AG04449 (cell line): ENCODE results near the gene MOB3A.

Source experiments
- CTCF ChIA-PET: fragments of 350-600 bp; formaldehyde crosslinking; extraction: SDS; loops from one replicate; lab custom pipeline; 2021; ENCODE audit warnings: antibody characterized with exemption; lab: Yijun Ruan, JAX
- POLR2A ChIA-PET: fragments of 400-600, 350-600 bp; formaldehyde crosslinking; extraction: SDS; loops from one replicate; lab custom pipeline; 2020; ENCODE audit warnings: antibody characterized with exemption, inconsistent platforms; lab: Yijun Ruan, JAX
- DNase-seq: peaks from one replicate; pipeline ENCODE4 v3.0.0-alpha.2; 2010; ENCODE audit warnings: low read depth, low spot score
- H3K4me3 ChIP-seq: 2 replicates; pipeline ENCODE4 v1.5.1; 2011; ENCODE audit warnings: low read depth, mild to moderate bottlenecking, control low read depth, low read length
- TF ChIP-seq, protein P1 (sequence below): IDR thresholded peaks from one replicate; pipeline ENCODE4 v1.5.1; 2011; ENCODE audit warnings: mild to moderate bottlenecking, moderate library complexity, low read length, control low read depth, inconsistent platforms; ENCODE audit not compliant: insufficient read depth; ENCODE audit errors: missing control alignments

The MOB3A gene

DNA sequence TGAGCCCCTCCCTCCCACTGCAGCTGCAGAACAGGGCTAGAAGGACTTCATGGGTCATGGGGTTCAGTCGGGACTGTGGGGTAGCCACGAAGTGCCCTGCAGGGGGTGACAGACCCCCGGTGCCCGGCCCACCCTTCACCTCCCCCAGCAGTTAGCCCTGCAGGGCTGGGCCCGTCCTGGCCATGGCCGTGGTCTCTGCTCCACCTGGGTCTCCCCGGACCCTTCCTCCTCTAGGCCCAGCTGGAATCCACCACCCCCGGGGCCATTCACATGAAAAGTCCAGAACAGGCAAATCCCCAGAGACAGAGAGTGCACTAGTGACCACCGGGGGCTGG lies 62.3 kb downstream of the MOB3A start:
- CTCF ChIA-PET = interaction anchor here (1.0 to 3.3 kb wide), 4 partner anchors 14 to 104 kb away, joined by 3 to 22 read pairs (median 3); partner anchors contain the start of gene MKNK2
- TF ChIP-seq, protein P1, sequence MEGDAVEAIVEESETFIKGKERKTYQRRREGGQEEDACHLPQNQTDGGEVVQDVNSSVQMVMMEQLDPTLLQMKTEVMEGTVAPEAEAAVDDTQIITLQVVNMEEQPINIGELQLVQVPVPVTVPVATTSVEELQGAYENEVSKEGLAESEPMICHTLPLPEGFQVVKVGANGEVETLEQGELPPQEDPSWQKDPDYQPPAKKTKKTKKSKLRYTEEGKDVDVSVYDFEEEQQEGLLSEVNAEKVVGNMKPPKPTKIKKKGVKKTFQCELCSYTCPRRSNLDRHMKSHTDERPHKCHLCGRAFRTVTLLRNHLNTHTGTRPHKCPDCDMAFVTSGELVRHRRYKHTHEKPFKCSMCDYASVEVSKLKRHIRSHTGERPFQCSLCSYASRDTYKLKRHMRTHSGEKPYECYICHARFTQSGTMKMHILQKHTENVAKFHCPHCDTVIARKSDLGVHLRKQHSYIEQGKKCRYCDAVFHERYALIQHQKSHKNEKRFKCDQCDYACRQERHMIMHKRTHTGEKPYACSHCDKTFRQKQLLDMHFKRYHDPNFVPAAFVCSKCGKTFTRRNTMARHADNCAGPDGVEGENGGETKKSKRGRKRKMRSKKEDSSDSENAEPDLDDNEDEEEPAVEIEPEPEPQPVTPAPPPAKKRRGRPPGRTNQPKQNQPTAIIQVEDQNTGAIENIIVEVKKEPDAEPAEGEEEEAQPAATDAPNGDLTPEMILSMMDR = no peak
- POLR2A ChIA-PET = interaction anchor here (1.2 kb wide), 1 partner anchor 22 kb away, joined by 3 read pairs; no protein-coding TSS in a partner anchor
- H3K4me3 ChIP-seq = no peak overlapping the region
- no peak for DNase-seq

DNA sequence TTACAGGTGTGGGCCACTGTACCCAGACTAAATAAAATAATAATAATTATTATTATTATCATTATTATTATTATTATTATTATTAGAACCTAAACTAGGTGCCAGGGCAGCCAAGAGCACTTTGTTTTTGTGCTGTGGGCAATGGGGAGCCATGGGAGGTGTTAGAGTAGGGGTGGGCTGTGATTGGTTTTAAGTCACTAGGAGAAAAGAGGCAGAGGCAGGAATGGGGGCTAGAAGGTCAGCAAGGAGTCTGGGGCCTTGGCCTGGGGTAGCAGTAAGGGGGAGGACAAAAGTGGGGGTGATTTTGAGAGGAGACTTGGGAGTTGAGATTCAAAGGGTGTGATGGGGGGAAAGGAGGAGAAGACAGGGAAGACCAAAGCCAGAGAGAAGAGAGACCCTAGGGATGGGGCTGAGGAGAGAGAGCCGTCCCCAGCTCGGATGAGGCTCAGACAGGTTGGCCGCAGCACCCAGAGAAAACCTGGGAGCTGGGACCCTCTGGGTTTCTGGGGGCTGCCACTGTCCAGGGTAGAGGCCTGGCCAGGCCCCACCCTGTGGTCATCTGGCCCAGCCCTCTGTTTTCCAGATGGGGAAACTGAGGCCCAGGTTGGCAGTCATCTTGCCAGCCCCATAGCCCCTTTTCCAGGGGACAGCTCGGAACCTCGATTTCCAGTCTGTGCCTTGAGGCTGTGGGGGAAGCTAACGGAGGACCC lies 62.9 kb downstream of the MOB3A start:
- POLR2A ChIA-PET = interaction anchor here (1.2 to 1.5 kb wide), 2 partner anchors 10 to 19 kb away, joined by 3 to 11 read pairs; partner anchors contain the start of gene MKNK2
- H3K4me3 ChIP-seq = no peak overlapping the region

DNA sequence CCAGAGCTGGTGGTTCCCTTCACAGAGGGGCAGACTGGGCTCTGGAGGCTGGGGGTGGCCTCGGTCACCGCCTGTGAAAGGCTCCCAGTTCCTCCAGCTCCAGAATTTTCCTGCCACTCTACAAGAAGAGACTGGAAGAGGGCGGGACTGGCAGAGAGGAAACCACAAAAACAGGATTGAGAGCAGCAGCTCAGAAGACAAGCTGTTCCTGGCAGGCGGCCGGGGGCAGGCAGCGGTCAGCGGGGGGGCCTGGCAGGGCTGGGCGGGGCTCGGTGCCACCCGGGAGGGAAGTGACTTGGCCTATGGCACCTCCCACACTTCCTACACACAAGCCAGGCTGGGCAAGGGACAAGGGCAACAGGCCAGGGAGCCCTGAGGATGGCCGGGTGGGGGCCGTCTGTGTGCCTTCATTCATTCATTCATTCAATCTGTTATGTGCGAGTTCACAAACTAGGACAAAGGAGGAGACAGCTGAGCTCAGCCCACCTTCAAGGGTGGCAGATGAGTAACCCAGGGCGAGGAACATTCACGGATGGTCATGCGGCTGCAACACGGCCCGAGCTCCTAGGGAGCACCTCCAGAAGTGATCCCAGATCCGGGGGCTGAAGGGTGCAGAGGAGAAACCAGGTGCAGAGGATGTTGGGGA lies 63.7 kb downstream of the MOB3A start:
- no peak overlapping the region; the same call in 1 of the 2 replicates for H3K4me3 ChIP-seq
- DNase-seq = no peak
- TF ChIP-seq, protein P1 = no peak
- ChIA-PET CTCF (interaction anchor here (1.2 to 3.3 kb wide), 4 partner anchors 13 to 103 kb away, joined by 3 to 22 read pairs (median 3); no protein-coding TSS in a partner anchor), POLR2A (interaction anchor here (1.1 to 1.5 kb wide), 3 partner anchors 8 to 20 kb away, joined by 3 to 11 read pairs (median 5); partner anchors contain the start of gene MKNK2)

More for the DNA sequence above, 62.9 kb downstream of the MOB3A start:
- no peak for DNase-seq
- TF ChIP-seq, protein P1 = no peak
- CTCF ChIA-PET = interaction anchor here (1.0 to 3.3 kb wide), 5 partner anchors 14 to 104 kb away, joined by 3 to 22 read pairs (median 3); partner anchors contain the start of gene MKNK2

DNA sequence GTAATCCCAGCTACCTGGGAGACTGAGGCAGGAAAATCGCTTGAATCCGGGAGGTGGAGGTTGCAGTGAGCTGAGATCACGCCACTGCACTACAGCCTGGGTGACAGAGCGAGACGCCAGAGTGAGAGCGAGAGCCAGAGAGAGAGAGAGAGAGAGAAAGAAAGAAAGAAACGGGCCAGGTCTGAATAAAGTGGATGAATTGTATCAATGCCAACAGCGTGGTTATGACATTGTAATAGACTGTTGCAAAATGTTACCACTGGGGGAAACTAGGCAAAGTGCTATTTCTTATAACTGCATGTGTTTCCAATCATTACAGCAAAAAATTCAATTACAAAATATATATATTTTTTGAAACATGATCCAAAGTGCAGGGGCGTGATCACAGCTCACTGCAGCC lies 68.8 kb downstream of the MOB3A start:
- ChIA-PET POLR2A (no interaction called here), CTCF (interaction anchor here (0.6 to 3.3 kb wide), 5 partner anchors 7 to 42 kb away, joined by 3 to 18 read pairs (median 3); no protein-coding TSS in a partner anchor)
- TF ChIP-seq, protein P1 = no peak
- no peak overlapping the region for H3K4me3 ChIP-seq
- DNase-seq = no peak

DNA sequence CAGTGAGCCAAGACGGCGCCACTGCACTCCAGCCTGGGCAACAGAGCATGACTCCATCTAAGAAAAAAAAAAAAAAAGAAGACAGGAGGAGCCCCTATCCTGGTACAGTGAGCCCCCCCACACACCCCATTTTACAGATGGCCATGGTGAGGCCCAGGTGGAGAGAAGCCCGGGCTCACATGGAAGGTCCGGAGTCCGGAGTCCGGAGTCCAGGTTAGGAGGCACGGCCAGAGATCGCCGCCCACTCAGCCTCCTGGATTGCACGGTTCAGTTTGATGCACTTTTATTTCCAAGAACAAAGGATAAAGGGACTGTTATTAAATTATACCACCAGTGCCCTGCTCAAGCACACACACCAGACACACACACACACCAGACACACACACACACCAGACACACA lies 69.4 kb downstream of the MOB3A start:
- ChIA-PET CTCF (interaction anchor here (0.7 to 1.5 kb wide), 4 partner anchors 19 to 43 kb away, joined by 3 to 6 read pairs (median 4); no protein-coding TSS in a partner anchor), POLR2A (no interaction called here)
- H3K4me3 ChIP-seq = no peak overlapping the region
- TF ChIP-seq, protein P1 = no peak
- DNase-seq = no peak
